Lower leg skin (tissue), 3 donors: ENCODE results near the gene TBC1D22A.

Source experiments
- CTCF ChIP-seq, 3 donors: fragments of 450-650 bp; IDR thresholded peaks; one replicate each; pipeline ENCODE4 v1.5.1; 2016; ENCODE audit warnings: antibody characterized with exemption in 3 of 3, mild to moderate bottlenecking in 3 of 3, moderate library complexity in 2 of 3
- POLR2A ChIP-seq, 2 donors: fragments of 450-650 bp; IDR thresholded peaks; one replicate each; pipeline ENCODE4 v1.6.1; 2016 to 2017; ENCODE audit warnings: antibody characterized with exemption in 2 of 2, mild to moderate bottlenecking in 1 of 2, moderate library complexity in 1 of 2

GRCh38 chr22:47201186-47201995 lies 438.9 kb downstream of the TBC1D22A start:
- TF ChIP-seq CTCF (IDR thresholded peaks at IDR 0.05): no peak
- no peak for TF ChIP-seq POLR2A (IDR thresholded peaks at IDR 0.05)
